Measurements from ENCODE around the gene DCHS2. TPM values are rescaled to one million over a fixed set of nuclear protein-coding genes. Genes with fewer than 3 reads are reported as not detected.

Gene DCHS2
- total RNA-seq, 1 donor from 2014 or later = 0.32 TPM

DNA sequence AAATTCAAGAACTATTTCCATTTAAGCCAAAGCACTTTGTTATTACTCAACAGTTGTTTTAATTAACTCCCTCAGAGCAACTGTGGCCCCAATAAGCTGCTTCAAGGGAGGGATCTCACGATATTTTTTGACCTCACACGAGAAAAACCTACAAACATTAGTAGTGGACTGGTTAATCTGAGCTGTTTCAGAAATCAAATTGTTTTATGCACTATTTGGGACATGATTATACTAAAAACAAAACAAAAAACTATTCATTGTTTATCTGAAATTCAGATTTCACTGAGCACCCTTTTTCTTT, 74.3 kb downstream of the DCHS2 start:
- H3K27ac ChIP-seq = no peak overlapping the region
- H3K27me3 ChIP-seq = no peaks in the 10 kb centered on the region
- no peaks in the 10 kb centered on the region for H3K4me1 ChIP-seq
- no peaks in the 10 kb centered on the region for H3K9me3 ChIP-seq
- no peak for DNase-seq
- no peak for ATAC-seq
- H3K4me3 ChIP-seq = no peak overlapping the region
- intact Hi-C loops (cut with DNase I) = no loop called here
- TF ChIP-seq, protein P1, sequence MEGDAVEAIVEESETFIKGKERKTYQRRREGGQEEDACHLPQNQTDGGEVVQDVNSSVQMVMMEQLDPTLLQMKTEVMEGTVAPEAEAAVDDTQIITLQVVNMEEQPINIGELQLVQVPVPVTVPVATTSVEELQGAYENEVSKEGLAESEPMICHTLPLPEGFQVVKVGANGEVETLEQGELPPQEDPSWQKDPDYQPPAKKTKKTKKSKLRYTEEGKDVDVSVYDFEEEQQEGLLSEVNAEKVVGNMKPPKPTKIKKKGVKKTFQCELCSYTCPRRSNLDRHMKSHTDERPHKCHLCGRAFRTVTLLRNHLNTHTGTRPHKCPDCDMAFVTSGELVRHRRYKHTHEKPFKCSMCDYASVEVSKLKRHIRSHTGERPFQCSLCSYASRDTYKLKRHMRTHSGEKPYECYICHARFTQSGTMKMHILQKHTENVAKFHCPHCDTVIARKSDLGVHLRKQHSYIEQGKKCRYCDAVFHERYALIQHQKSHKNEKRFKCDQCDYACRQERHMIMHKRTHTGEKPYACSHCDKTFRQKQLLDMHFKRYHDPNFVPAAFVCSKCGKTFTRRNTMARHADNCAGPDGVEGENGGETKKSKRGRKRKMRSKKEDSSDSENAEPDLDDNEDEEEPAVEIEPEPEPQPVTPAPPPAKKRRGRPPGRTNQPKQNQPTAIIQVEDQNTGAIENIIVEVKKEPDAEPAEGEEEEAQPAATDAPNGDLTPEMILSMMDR (IDR thresholded peaks at IDR 0.05) = no peak
- H3K36me3 ChIP-seq = no peaks in the 10 kb centered on the region

DNA sequence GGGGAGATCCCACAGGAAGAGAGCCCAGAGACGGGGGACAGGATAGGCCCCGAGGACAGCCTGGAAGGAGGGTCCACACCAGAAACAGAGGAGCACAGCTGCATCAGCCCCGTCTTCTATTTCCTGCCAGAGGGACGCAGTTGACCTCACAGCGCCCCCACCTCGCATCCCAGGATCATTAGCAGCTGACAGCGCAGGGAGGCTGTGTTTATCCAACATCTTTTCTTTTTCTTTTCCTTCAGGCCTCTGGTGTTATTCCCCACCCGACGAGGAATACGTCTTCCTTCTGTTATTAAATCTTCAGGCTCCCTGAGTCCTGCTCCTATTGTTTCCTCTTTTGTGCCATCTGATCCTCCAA, 75.4 kb downstream of the DCHS2 start:
- intact Hi-C loops (cut with DNase I) = no loop called here
- Histone ChIP-seq H3K4me3 (peak overlapping the region; percentile 45), H3K27ac (no peak overlapping the region), H3K4me1 (no peaks in the 10 kb centered on the region), H3K9me3 (no peaks in the 10 kb centered on the region), H3K36me3 (no peaks in the 10 kb centered on the region), H3K27me3 (no peaks in the 10 kb centered on the region)
- DNase-seq = no peak
- TF ChIP-seq, protein P1 (IDR thresholded peaks at IDR 0.05) = no peak
- no peak for ATAC-seq

DNA sequence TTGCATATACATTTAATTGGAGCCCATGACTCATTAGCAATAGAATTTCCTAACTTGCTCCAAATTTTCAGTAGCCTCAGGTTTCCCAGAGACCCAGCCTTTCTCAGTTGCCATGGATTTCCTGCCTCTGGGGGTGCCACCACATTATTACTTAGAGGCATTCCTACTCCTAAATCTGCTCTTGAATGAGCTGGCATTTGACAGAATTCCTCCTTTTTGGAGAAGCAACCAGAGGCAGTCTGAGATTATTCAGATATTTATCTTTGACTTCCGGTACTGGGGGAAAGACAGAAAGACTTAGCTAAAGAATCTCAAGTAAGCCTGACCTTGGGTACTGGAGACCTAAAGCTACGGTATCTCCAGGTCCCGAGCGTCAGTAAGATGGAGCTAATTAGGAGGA, 76.3 kb downstream of the DCHS2 start:
- Histone ChIP-seq H3K27ac (no peak overlapping the region), H3K9me3 (no peaks in the 10 kb centered on the region), H3K27me3 (no peaks in the 10 kb centered on the region), H3K4me3 (no peak overlapping the region), H3K36me3 (no peaks in the 10 kb centered on the region), H3K4me1 (no peaks in the 10 kb centered on the region)
- ATAC-seq (no peak), DNase-seq (no peak)
- TF ChIP-seq, protein P1 (IDR thresholded peaks at IDR 0.05) = no peak
- intact Hi-C loops (cut with DNase I) = no loop called here

DNA sequence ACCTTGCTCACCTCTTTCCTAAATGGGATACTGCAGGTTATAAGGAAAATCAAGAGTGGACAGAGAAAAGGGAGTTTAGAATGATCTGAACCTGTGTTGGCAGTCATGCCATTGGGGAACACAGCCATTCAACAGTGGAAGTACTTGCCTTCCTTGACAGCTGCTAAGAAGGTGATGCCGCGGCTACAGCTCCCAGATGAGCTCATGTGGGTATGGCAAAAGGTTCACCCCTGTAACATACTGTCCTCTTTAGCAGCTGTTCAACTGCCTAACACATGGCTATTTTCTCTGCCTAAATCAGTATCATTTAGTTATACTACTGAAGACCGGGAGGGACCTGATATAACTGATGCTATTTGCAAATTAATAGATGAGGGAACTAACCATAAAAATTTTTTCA, 76.8 kb downstream of the DCHS2 start:
- Histone ChIP-seq H3K4me1 (no peaks in the 10 kb centered on the region), H3K9me3 (no peaks in the 10 kb centered on the region), H3K4me3 (no peak overlapping the region), H3K36me3 (no peaks in the 10 kb centered on the region), H3K27me3 (no peaks in the 10 kb centered on the region), H3K27ac (no peak overlapping the region)
- TF ChIP-seq, protein P1 (IDR thresholded peaks at IDR 0.05) = no peak
- no peak for ATAC-seq
- no peak for DNase-seq
- intact Hi-C loops (cut with DNase I) = no loop called here

DNA sequence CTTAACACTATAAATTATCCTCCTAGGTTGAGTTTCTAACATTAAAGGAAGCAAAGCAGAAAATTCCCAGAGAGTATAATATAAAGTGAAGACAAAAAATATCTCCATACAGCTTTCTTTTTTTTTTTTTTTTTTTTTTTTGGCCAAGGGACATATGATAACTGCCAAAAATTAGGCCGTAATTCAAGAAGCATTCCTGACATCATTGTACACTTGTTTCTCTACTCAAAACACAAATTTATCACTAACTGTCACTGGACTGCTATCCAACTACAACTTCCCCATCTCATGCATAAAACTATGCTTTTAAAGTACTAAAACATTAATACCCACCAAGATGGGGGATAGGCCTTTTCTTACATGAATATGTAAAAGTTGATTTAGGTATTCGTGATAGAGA, 77.2 kb downstream of the DCHS2 start:
- H3K27me3 ChIP-seq = no peaks in the 10 kb centered on the region
- intact Hi-C loops (cut with DNase I) = no loop called here
- no peaks in the 10 kb centered on the region for H3K9me3 ChIP-seq
- TF ChIP-seq, protein P1 (IDR thresholded peaks at IDR 0.05) = no peak
- H3K27ac ChIP-seq = no peak overlapping the region
- DNase-seq (no peak), ATAC-seq (no peak)
- no peak overlapping the region for H3K4me3 ChIP-seq
- H3K36me3 ChIP-seq = no peaks in the 10 kb centered on the region
- no peaks in the 10 kb centered on the region for H3K4me1 ChIP-seq

DNA sequence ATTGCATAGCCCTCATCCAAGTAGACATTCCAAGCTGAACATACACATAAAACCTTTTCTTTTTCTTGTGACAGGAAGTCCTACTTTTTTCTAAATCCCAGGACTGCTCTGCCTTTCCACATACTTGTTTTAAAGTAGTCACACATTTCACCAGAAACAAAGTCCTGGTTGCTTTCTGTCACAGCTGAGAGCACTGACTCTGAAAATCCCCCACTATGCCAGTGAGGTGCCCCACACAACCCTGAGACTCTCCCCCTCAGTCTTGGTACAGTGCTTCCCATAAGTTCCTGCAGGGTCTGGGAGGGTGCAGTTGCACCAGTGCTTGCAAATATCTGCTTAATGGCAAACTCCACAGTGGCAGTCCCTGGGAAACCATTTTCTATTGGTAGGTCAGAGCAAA, 84.2 kb downstream of the DCHS2 start:
- Histone ChIP-seq H3K9me3 (no peaks in the 10 kb centered on the region), H3K27me3 (no peaks in the 10 kb centered on the region), H3K4me1 (no peaks in the 10 kb centered on the region), H3K4me3 (no peak overlapping the region), H3K36me3 (no peaks in the 10 kb centered on the region), H3K27ac (no peak overlapping the region)
- no peak for DNase-seq
- ATAC-seq = no peak
- intact Hi-C loops (cut with DNase I) = no loop called here
- TF ChIP-seq, protein P1 (IDR thresholded peaks at IDR 0.05) = no peak
